Right lobe of liver (tissue), 6 donors: ENCODE results near the gene BPIFB3. TPM values are rescaled to one million over a fixed set of nuclear protein-coding genes. Genes with fewer than 3 reads are reported as not detected.

ENCODE experiments used
- ATAC-seq, 4 donors: fragments of 200-7000 bp; cut with Tn5 transposase; one replicate each; pipeline ENCODE4 v1.9.1; 2020; ENCODE audit warnings: mild to moderate bottlenecking in 4 of 4, moderate library complexity in 4 of 4
- DNase-seq, 3 donors: peaks; one replicate each; pipeline ENCODE4 v3.0.0-alpha.2; 2020
- H3K27ac ChIP-seq, 3 donors: fragments of 200-600 bp; one replicate each; pipeline ENCODE4 v1.8.0; 2022
- H3K27me3 ChIP-seq, 2 donors: fragments of 200-600 bp; one replicate each; pipeline ENCODE4 v1.8.0; 2022
- H3K36me3 ChIP-seq, 4 donors: fragments of 200-600 bp; sonication (generic) in 1 of 4; one replicate each; pipeline versions ENCODE4 v1.5.1 to v1.8.0; 2017 to 2022; ENCODE audit warnings: control low read depth in 1 of 4
- H3K4me1 ChIP-seq, 4 donors: fragments of 200-600 bp; sonication (generic) in 1 of 4; one replicate each; pipeline versions ENCODE4 v1.5.1 to v1.8.0; 2017 to 2022; ENCODE audit warnings: control low read depth in 1 of 4
- H3K4me3 ChIP-seq, 3 donors: fragments of 200-600 bp; one replicate each; pipeline ENCODE4 v1.8.0; 2022
- H3K9me3 ChIP-seq, 4 donors: fragments of 200-600 bp; sonication (generic) in 1 of 4; one replicate each; pipeline versions ENCODE4 v1.5.1 to v1.8.0; 2017 to 2022; ENCODE audit warnings: control low read depth in 1 of 4
- POLR2A ChIP-seq: fragments of 450-650 bp; IDR thresholded peaks from one replicate; pipeline ENCODE4 v1.6.1; 2017; ENCODE audit warnings: antibody characterized with exemption, mild to moderate bottlenecking
- WGBS: methylation state at CpG from one replicate; pipeline ENCODE4 v1.1.6; 2018; ENCODE audit warnings: low coverage, low lambda C conversion rate; ENCODE audit not compliant: insufficient coverage; ENCODE audit errors: missing lambda C conversion rate; 5-methylcytosine and 5-hydroxymethylcytosine counted together
- intact Hi-C, 2 donors: fragments of 100-400 bp; cut with DNase I; formaldehyde crosslinking; loops; one replicate each; pipeline versions ENCODE4 v1.11.2 to v1.14.1; 2022
- total RNA-seq, 6 experiments: library from RNA; depleted of rRNA in 2 of 6; stranded (reverse); fragments of >200 nt in 2 of 6; fragmentation: NEBNext Ultra II Directional in 3 of 6; extraction: Animal tissue kit (Norgen Biotek cat#: 25700) in 3 of 6; gene quantifications; one replicate each; pipeline versions ENCODE4 v1.1.0 to v1.2.4, GENCODE V29; 2016 to 2023
- TF ChIP-seq, protein P1 (sequence below), 4 donors: fragments of 200-600 bp in 3 of 4; fragments of 450-650 bp in 1 of 4; IDR thresholded peaks; one replicate each; pipeline versions ENCODE4 v1.5.1 to v1.8.0; 2016 to 2022; ENCODE audit warnings: antibody characterized with exemption in 4 of 4, mild to moderate bottlenecking in 2 of 4
- donor health status: DM: no; HTN: yes; CAD: no.
- donor health status: DM: no; HTN: no; CAD: no.
- donor health status: DM: no; HTN: no; CAD: no.
- donor health status: DM: no; HTN: yes; CAD: no.
- donor health status: DM: no; HTN: yes; CAD: no.

BPIFB3 gene
- total RNA-seq, 6 experiments from 2014 or later, result not detected

DNA sequence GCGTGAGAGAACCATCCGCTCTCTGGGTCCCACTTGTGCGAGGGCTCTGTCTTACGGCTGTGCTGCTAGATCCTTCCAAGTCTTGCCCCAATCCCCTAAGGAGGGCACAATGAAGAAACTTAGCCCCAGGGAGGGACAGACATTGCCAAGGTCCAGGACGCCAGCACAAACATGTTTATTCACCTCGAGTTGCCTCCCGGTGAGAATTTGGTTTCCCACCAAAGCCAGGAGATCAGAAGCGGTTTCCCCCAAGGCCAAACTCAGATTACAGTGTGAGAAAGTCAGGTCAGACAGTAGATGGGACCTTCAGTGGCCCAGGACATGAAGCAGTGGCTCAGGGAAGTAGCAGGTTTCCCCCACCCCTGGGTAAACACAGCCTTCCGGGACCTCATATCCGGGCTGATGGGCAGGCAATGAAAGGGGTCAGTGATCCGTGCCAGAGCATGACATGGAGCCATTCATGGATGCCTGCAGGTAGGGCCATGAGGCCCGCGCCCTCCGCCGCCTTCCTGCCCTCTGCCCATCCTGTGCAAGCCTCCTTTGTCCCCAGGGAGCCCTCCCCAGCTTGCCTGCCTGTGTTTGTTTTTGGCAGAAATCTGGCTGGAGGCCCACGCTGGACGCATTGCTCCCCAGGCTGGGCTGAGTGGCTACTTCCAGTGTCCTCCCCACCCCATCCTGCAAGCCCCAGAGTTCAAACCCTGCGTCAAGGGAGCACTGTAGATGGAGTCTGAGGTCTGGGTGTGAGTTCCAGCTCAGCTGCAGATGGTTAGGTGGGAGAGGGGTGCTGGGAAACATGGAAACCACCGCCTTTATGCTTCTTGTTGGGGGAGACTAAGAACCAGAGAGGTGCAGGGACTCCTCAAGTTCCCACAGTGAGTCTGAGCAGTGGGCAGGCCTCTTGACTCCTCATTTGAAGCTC lies 44.2 kb upstream of the BPIFB3 start:
- 45% methylated on average over 7 of the region's 19 CpGs for WGBS
- DNase-seq (no peak), ATAC-seq (peak in 1 of 4 donors; percentile 28)
- peaks cover 0 to 8% (median 0%) of the 10 kb centered on the region in 4 donors for H3K4me1 ChIP-seq
- TF ChIP-seq, protein P1, sequence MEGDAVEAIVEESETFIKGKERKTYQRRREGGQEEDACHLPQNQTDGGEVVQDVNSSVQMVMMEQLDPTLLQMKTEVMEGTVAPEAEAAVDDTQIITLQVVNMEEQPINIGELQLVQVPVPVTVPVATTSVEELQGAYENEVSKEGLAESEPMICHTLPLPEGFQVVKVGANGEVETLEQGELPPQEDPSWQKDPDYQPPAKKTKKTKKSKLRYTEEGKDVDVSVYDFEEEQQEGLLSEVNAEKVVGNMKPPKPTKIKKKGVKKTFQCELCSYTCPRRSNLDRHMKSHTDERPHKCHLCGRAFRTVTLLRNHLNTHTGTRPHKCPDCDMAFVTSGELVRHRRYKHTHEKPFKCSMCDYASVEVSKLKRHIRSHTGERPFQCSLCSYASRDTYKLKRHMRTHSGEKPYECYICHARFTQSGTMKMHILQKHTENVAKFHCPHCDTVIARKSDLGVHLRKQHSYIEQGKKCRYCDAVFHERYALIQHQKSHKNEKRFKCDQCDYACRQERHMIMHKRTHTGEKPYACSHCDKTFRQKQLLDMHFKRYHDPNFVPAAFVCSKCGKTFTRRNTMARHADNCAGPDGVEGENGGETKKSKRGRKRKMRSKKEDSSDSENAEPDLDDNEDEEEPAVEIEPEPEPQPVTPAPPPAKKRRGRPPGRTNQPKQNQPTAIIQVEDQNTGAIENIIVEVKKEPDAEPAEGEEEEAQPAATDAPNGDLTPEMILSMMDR (IDR thresholded peaks at IDR 0.05), result no peak
- no peak for TF ChIP-seq POLR2A
- no peaks in the 10 kb centered on the region for H3K36me3 ChIP-seq
- no peak overlapping the region for H3K4me3 ChIP-seq
- no peaks in the 10 kb centered on the region for H3K9me3 ChIP-seq
- no peaks in the 10 kb centered on the region for H3K27me3 ChIP-seq
- intact Hi-C loops, result no loop called here
- H3K27ac ChIP-seq, result no peak overlapping the region

DNA sequence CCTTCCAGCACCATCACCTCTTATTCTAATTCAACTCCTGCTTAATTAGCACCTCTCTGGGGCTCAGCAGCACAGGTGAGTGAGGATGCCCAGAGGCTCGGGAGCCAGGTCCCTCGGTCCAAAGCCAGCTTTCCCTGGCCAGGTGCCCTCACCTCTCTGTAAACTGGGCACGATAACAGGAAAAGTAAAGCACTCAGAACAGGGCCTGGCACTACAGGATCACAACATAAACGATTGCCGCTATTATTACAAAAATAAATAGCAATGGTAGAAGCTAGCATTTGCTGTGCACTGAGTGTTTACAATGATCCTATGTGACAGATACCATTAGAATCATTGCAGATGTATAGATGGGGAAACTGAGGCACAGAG lies 43.6 kb upstream of the BPIFB3 start:
- ATAC-seq, result no peak
- no peak overlapping the region for H3K27ac ChIP-seq
- no peak overlapping the region for H3K4me3 ChIP-seq
- peaks cover 0 to 8% (median 0%) of the 10 kb centered on the region in 4 donors for H3K4me1 ChIP-seq
- no peaks in the 10 kb centered on the region for H3K27me3 ChIP-seq
- no peak for DNase-seq
- 39% methylated on average over 5 of the region's 5 CpGs for WGBS
- no peaks in the 10 kb centered on the region for H3K36me3 ChIP-seq
- no peaks in the 10 kb centered on the region for H3K9me3 ChIP-seq
- TF ChIP-seq POLR2A, result no peak
- TF ChIP-seq, protein P1 (IDR thresholded peaks at IDR 0.05), result no peak
- intact Hi-C loops, result no loop called here

DNA sequence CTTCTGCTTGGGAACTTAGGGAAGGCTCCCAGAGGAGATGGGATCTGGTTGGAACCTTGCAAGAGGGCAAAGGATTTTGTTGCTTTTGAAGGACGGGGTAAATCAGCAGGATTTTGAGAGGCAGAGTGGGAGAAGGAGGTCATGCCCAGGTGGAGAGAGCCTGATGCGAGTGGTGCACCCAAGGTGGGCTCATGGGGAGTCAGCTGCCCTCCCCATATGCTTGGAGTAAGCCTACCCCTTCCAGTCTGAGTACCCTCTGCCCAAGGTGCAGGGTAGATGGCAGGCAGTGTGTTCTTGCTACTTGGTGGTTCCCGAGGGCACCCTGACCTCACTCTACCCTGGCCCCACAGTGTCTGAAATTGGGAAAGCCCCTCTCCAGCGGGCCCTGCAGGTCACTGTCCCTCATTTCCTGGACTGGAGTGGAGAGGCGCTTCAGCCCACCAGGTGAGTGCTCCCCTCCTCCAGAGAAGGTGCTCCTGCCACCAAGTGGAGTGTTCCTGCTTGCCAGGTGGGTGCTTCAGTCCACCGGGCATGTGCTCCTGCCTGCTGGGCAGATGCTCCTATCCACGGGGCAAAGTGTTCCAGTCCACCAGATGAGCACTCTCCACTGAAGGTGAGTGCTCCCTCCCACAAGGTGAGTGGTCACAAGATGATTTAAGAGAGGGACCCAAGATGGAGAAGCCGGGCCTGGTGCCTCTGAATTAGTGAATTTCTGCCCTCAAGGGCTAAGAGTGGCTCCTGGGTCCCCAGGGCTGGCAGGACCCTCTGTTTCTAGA lies 42.8 kb upstream of the BPIFB3 start:
- no peak for ATAC-seq
- intact Hi-C loops, result no loop called here
- no CpG with 5 or more reads among the region's 8 CpGs for WGBS
- DNase-seq, result no peak
- Histone ChIP-seq H3K4me3 (no peak overlapping the region), H3K36me3 (no peaks in the 10 kb centered on the region), H3K27me3 (no peaks in the 10 kb centered on the region), H3K27ac (no peak overlapping the region), H3K4me1 (peaks cover 0 to 8% (median 0%) of the 10 kb centered on the region in 4 donors), H3K9me3 (no peaks in the 10 kb centered on the region)
- TF ChIP-seq, protein P1 (IDR thresholded peaks at IDR 0.05), result no peak
- no peak for TF ChIP-seq POLR2A

DNA sequence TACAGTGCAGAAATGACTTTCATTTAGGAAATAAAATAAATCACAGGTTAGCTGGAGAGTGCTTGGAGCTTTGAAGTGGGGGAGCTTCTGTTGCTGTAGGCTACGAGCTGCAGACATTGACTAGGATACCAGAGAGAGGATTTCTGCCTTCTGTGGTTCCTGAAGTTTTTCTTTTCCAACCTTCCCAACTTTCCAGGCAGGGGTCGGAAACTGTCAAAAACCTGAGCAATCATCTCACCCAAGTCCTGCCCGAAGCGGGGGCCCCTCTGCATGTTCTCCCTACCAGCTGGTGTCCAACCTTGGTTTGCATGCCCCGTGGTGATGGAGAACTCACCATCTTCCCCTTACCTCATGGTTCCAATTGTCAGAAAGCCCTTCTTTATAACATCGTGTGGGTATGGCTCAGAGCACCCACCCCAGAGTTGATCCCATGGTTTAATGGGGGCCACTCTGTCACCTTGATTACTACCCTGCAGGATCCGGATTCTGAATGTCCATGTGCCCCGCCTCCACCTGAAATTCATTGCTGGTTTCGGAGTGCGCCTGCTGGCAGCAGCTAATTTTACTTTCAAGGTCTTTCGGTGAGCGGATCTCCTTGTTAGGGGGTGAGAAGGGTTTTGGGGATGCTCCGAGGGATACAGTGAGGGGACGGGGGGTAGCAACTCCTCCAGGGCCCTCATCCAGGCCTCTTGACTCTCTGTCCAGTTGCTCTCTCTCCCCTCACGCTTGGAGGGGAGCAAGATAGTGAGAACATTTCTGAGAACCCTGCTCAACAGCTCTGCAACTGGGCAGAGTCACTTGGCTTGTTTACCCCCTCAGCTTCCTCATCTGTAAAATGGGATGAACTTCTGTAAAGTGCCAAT lies 41.1 kb upstream of the BPIFB3 start:
- intact Hi-C loops, result no loop called here
- no peak overlapping the region for H3K27ac ChIP-seq
- H3K4me1 ChIP-seq, result peaks cover 0 to 3% (median 0%) of the 10 kb centered on the region in 4 donors
- no peak for DNase-seq
- no peak overlapping the region for H3K4me3 ChIP-seq
- WGBS, result 80% methylated on average over 12 of the region's 15 CpGs
- H3K36me3 ChIP-seq, result no peaks in the 10 kb centered on the region
- H3K9me3 ChIP-seq, result no peaks in the 10 kb centered on the region
- H3K27me3 ChIP-seq, result no peaks in the 10 kb centered on the region
- no peak for TF ChIP-seq POLR2A
- TF ChIP-seq, protein P1 (IDR thresholded peaks at IDR 0.05), result no peak
- ATAC-seq, result no peak
